GM21619 (cell line): ENCODE results near the gene CPA4.
"Not testable (repeated sequence)": the region's sequence is repeated elsewhere in the genome, so short reads cannot be mapped to it uniquely, and the experiment has no call there.

Experiments
- ATAC-seq: cut with Tn5 transposase; IDR thresholded peaks from one replicate; pipeline ENCODE4 v1.9.1; 2021; ENCODE audit not compliant: unreplicated experiment

CPA4 gene

DNA sequence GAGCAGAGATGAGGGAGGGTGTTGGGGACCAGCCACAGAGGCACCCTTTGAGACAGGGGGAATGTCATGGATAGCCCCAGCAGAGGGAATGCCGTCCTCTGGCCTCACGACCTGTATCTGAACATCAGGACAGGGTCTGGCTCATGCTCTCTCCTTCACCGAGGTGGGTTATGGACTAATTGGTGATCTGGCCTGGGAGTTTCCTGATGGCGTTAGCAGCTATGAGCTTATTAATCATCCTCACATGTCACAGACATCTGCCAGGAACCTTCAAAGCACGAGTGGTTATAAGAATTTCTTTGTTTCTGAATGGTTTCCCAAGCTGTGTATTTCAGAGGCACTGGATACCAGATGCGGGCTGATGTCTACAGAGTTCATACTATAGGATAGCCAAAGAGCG, 6.9 kb downstream of the CPA4 start:
- no peak for ATAC-seq

DNA sequence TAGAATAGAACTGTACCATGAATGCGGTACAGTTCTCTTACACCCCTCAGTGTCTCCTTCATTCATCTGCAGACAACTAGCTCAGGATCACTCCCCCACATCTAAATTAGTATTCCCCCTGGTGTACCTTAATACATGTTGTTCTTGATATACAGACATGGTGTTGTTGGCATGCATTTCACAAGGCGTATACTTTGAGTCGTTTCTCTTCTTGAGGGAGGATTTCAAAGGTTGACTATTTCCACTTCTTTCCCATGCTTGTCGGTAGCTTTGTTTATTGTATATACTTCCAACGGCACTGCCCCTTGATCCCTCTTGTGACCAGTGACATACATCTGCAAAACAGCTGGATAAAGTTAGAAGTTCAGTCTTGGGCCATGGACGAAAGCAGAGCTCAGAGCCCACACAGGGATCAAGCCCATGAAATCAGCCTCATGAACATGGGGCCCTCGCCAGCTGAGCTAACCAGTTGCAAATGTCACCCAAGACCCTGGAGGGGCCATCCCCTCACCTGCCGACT, 8.6 kb downstream of the CPA4 start:
- no peak for ATAC-seq

DNA sequence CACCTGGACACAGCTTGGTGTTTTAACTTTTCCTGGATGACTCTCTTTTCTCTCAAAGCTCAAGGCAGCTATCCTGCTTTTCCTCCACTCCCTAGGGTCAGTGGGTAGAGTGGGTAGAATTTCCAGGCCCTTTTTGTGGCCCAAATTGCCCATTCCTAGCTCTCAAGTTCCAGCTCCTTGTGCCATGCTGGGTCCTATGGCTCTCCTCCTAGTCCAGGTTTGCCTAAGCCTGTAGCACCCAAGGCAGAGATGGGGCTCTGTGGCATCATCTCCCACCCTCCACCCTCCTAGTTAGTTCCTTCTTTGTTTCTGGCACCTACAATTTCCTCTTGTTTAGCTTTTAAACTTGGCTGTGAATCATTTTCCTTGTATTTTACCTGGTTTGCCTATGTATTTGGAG, 9.7 kb downstream of the CPA4 start:
- no peak for ATAC-seq

DNA sequence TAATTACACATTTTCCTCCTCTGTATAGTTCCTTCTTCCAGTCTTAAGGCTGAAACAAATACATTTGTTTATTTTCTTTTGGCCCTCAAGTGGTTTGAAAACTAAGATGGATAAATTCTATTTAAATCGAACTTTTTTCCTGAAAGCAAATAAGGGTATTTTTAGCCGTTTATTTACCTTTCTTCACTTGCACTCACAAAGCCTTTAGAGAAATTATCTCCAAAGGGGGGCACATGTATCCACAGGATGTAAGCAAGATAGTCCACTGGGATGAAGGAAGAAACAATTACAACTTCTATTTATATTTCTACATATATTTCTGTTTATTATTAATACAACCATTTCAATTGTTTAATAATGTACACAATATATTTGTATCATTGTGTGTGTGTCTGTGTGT, 10.2 kb downstream of the CPA4 start:
- ATAC-seq: no peak

DNA sequence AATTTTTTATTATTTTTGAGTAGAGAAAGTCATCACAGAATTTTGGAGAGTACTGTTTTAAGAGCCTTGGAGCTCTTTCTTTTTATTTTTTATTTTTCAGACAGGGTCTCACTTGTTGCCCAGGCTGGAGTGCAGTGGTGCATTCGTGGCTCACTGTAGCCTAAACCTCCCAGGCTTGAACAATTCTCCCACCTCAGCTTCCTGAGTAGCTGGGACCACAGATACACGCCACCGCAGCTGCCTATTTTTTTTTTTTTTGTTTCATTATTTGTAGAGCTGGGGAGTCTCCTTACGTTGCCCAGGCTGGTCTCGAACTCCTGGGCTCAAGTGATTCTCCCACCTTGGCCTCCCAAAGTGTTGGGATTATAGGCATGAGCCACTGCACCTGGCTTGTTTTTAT, 10.6 kb downstream of the CPA4 start:
- ATAC-seq: no peak

DNA sequence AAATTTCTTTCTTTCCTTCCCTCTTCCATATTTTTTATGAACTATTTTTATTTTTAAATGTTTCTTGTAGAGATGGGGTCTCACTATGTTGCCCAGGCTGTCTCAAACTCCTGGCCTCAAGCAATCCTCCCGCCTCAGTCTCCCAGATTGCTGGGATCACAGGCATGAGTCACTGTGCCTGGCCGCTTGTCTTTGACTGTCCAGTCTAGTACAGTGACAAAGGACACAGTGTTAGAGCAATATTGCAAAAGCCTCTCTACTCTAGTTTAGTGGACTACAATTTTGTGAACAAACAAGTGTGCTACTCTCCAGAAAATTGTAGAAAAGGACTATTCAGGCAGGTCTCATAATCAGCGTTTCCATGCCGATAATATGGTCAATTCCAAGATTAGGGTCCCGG, 11.0 kb downstream of the CPA4 start:
- no peak for ATAC-seq

DNA sequence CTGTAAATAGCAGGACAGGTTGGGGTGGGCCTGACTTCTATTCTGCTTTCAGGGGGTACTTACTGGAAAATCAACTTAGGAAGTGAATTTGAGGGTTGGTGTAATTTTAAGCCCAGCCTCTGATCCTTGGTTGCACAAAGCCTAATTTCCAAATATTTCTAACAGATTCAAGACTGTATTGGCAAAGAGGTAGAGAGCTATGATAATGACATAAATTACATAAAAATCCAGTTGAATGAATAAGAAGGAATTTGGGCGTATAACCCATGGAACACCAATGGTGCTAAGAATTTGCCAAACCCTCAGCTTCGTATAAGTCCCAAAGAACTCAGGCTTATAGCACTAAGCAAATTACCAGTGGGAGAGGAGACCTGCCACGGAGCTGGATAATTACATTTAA, 11.9 kb downstream of the CPA4 start:
- ATAC-seq: no peak

DNA sequence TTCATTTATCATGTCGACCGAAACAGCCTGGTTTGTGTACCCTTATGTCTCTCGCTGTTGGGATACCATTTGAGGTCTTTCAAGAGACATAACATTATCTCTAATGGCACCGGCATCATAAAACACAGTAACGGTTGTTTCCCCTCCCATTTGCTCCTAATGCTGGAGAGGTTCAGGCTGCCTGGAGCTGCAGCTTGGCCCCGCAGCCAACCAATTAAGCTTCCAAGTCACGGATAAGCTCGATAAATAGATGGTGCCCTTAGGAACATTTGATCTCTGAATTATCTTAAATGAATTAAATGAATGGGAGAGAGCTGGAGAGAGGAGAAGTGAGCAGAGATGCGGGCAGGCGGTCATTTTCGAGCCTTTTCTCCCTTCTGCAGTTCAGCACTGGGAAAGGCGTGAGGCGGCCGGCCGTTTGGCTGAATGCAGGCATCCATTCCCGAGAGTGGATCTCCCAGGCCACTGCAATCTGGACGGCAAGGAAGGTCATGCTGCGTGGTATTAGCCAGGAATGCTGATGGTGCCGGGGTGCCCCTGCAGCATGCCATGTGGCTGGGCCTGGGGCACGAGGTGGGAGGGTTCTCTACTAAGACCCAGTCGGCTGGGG, 12.6 kb downstream of the CPA4 start:
- no peak for ATAC-seq

DNA sequence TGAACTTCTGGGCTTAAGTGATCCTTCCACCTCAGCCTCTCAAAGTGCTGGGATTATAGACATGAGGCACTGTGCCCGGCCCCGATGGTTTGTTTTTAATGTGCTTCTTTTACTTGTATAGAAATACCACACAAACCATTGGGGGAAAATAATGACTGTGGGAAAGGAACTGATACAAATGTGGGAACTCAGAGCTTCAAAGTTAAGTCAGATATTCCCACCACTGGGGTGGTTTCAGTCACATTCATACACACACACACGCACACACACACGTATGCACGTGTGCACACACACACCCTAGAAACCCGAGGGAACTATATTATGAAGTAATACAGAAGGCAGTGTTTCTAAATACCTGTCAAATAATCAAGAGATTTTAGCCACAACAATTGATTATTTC, 17.0 kb downstream of the CPA4 start:
- no peak for ATAC-seq

DNA sequence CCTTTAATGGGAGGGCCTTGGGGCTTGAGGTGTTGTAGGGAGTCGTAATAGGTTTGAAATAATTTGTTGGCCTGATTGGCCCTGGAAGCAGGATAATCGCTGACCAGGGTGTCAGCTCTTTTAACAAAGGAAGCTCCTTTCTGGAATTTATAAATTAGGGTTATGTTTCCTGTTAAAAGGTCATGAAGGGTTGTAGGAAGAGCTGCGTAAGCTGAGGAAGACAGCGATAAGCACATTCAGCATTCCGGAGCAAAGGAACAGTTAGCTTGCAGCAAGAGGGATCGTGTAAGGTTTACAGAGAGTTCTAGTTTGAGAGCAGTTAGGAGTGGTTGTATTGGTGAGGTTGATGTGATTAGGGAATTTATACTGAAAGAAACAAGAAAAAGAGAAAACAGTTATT, 21.3 kb downstream of the CPA4 start:
- no peak for ATAC-seq

DNA sequence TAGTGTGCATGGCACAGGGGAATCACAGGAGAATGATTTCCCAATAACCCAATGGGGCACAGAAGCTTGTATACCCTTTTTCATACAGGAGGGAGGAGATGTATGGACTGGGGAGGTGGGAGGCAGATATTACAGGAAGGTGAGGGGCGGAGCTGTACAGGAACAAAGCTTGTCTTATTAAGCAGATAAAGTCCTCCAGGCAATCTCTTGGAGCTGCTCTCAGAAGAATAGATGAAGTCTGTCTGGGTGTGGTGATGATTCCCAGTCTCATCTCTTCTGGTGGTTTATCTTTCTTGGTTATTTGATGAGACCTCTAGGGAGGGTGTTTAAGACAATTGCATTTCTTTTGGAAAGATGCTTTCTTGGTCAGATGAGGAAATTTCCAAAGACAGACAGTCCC, 26.6 kb downstream of the CPA4 start:
- no peak for ATAC-seq

DNA sequence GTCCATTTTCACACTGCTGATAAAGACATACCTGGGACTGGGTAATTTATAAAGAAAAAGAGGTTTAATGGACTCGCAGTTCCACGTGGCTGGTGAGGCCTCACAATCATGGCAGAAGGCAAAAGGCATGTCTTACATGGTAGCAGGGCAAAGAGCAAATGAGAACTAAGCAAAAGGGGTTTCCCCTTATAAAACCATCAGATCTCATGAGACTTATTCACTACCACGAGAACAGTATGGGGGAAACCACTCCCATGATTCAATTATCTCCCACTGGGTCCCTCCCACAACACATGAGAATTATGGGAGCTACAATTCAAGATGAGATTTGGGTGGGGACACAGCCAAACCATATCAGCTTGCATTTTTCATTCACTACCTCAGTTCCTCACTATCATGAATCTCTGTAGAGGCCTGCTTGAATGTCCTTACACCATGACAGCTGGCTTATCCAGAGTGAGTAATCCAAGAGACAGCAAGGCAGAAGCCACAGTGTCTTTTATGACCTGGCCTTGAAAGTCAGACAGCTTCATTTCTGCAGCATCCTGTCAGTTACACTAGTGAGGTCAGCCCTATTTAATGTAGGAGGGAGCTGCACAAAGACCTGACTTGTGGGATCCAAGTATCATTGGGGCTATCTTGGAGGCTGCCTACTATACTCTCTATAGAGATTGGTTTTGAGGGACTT, 28.7 kb downstream of the CPA4 start:
- not testable (repeated sequence) for ATAC-seq

DNA sequence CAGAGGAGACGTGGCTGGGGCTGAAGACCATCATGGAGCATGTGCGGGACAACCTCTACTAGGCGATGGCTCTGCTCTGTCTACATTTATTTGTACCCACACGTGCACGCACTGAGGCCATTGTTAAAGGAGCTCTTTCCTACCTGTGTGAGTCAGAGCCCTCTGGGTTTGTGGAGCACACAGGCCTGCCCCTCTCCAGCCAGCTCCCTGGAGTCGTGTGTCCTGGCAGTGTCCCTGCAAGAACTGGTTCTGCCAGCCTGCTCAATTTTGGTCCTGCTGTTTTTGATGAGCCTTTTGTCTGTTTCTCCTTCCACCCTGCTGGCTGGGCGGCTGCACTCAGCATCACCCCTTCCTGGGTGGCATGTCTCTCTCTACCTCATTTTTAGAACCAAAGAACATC, 29.7 kb downstream of the CPA4 start:
- ATAC-seq: no peak

DNA sequence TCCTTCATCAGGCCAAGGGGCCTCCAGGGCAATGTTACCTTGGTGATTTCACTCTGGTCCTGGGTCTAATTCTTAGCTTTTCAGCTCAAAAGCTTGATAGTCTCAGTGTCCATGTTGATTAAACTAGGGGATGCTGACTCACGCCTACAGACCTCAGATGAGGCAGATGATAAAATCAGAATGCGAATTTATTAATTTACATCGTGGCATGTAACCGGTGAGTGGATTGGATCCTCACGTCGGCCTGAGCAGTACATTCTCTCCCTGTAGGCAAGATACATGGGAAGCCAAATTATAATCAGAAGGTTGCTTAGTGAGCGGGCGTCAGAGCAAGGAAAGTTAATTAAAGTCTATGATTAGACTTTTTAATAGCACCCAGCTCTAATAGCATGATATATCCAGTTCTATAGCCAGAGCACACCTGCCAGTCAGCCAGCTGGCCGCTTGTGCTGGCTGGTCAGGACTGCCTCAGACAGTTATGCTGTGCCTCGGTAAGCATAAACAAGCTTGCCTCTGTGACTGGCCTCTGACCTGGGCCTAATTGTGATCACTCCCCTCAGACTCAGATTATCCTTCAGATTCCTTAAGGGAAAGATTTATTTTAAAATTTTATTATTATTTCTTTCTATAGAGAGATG, 31.5 kb downstream of the CPA4 start:
- no peak for ATAC-seq

DNA sequence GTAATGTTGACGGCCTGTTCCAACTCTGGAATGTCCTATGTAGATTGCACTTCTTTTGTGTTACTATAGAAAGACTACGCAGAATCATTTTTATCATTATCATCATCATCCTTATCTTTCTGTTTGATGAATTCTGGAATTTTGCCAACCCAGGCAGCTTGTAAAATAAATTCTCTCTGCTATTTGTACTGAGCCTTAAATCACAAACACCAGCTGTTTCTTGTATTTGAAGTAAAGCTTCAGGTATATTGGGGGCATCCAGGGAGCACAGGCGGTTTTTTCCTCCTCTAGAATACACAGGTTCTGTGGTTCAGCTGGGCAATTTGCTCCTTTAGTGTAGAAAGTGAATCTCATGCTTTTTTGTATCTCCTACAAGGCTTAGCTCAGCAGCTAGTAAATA, 36.7 kb downstream of the CPA4 start:
- ATAC-seq: no peak

DNA sequence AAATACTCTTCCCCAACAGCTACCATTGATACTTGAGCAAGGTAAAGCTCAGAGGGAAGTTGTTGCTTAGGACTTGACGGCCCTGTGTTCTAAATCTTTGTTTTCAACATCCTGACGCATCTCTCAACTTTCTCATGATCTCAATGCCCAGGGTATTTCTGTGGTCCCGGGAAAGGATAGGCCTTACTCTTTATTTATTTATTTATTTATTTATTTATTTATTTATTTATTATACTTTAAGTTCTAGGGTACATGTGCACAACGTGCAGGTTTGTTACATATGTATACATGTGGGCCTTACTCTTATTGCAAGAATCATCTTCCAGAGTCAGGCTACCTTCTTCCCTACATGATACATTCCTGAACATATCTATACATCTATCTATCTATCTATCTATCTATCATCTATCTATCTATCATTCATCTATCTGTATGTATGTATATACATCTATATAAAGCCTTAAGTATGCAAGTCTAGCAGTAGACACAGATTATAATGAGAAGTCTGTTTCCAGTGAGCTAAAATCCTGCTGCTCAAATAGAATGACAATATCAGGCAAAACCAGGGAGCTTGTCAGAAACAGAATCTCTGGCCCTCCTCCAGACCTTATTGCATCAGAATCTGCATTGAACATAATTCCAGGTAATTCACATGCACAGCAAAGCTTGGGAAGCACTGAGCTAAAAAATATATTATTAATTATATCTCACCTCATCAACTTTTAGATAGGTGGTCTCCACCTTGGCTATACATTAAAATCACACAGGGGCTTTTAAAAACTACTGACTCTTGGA, 39.5 kb downstream of the CPA4 start:
- no peak for ATAC-seq

DNA sequence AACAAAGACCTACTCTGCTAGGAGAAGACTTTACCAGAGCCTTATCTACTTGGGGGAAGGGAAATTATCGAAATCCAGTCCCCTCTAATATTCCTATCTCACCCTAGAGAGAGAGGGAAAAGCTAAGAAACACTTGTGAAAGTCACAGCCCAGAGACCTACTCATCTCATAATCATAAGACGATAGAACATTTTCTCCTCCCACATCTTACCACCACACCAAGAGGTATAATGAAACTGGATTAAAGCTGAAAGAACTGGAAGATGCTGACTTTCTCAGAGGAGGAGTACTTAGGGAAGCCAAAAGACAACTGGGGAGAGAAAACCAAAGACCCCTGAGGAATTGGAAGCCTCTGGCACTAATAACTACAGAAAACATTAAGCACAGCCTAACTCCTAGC, 40.9 kb downstream of the CPA4 start:
- no peak for ATAC-seq

DNA sequence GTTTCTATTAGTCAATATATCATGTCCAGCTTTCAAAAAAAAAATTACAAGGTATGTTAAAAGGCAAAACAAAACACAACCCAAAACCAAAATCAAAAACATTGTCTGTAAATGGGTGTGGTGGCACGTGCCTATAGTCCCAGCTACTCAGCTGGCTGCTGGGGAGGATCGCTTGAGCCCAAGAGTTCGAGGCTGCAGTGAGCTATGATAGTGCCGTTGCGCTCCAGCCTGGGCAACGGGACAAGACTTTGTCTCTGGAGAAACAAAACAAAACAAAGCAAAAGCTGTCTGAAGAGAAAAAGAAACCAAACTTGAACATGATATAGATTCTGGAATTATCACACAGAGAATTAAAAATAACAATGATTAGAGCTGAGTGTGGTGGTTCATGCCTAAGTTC, 41.3 kb downstream of the CPA4 start:
- no peak for ATAC-seq

DNA sequence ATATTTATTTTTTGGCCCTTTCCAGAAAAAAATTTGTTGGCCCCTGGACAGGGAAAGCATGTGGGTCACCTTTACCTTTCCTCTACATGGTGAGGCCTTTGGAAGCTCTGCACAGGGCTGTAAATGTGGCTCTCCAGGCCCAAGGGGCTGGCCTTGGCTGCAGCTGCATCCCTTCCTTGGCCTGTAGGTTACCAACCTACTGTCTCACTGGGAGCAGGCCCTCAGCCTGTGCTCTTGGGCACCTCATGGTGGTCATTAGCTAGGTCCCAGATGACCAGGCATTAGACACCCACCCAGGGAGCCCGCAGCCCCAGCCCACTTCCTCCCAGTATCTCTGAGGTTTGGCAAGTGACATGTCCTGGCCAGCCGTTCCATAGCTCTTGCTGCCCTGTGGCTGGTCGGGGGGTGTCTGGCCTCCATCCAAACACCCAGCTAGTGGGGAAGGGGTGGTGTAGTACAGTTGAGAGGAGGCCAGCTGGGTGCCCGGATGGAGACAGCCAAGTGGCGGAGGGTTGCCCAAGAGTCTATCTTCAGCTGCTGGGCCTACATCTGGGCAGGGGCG, 44.5 kb downstream of the CPA4 start:
- no peak for ATAC-seq

DNA sequence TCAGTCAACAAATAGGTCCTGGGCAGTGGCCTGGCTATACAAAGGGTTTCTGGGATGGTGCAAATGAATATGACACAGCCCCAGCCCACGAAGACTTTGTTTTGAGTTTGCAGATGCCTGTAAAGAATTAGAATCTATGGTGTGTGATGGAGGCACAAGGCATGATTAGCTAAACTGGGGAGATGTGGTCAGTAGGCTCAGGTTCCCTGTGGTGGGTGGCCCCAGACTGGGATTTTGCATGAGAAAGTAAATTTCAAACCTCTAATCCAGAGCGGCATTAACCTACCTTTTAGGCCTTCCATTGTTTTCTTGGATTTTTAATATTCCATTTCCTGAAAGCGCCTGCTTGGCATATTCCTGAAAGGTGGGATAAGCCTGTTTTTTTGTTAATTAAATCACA, 45.3 kb downstream of the CPA4 start:
- no peak for ATAC-seq

DNA sequence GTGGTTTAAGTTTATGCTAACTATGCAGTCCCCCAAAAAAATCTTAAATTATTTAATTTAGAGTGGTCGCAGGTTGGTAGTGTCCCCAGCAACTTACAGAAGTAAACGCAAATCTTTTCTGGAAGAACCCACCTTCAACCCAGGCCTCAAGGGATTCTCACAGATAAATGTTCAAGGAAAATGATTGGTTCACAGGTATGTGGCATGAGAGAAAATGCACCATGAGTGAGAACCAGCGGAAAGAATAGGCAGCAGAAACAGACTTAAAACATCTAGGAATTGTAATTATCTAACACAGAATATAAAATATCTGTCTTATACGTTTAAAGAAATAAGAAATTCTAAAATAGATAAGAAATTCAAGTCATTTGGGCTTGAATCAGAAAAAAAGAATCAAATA, 48.9 kb downstream of the CPA4 start:
- ATAC-seq: no peak
